Measurements from ENCODE around the gene RGS7.
"Not testable (repeated sequence)": the region's sequence is repeated elsewhere in the genome, so short reads cannot be mapped to it uniquely, and the experiment has no call there.

RGS7 gene

DNA sequence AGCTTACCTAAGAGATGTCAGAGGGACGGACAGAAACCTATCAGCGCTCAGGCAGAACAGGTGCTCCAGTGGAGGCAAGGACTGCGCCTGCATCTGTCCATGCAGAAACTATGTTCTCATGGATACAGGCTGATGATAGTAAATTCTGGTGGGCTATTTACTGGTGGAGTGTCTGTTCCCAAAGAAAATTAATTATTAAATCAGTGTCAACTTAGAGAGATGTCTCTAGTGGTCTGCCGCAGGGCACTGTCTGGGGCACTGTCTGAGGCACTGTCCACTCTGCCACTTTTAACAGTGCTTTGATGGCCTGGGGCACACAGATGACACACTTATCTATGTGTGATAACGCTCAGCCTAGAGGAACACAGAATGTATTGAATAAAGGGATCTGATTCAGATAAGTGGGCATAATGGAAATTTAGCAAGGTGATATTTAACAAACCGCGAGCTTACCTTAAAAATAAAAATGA is 148.1 kb downstream of the RGS7 start:
- DNase-seq (ENCODE audit: low spot score), result no peak

DNA sequence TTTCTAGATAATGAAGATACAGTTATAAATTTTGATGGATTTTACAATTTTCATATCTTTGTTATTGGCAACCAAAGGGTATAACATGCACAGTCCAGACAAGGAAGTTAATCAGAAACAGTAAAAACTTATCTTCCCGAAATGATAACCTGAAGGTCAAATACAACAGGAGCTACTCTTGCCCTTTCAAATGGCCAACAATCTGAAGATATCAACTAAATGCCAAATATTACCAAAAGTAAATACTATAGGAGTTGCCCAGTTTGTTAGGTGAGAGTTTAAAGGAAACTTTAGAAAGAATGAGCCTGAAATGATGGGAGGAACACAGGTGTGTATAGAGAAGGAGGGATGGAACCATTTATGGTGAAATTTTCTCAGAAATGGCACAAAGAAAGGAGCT is 153.2 kb downstream of the RGS7 start:
- DNase-seq (ENCODE audit: low spot score), result no peak

DNA sequence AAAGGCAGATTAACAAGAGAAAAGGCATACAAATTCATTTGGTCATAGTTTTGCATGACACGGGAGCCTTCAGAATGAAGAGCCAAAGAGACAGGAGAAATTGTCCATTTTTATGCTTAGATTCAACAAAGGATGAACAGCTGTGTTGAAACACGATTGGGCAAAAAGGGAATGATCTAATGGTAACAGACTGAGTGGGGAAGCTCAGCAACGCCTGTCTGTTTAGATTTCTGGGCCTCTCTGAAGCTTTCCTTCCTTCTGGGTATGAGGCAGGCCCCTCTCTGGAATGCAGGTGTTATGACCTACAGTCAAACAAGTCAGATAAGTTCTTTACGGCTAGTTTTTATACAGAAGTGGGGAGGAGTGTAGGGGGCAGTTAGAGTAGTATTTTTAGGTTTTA is 154.6 kb downstream of the RGS7 start:
- DNase-seq (ENCODE audit: low spot score), result no peak

DNA sequence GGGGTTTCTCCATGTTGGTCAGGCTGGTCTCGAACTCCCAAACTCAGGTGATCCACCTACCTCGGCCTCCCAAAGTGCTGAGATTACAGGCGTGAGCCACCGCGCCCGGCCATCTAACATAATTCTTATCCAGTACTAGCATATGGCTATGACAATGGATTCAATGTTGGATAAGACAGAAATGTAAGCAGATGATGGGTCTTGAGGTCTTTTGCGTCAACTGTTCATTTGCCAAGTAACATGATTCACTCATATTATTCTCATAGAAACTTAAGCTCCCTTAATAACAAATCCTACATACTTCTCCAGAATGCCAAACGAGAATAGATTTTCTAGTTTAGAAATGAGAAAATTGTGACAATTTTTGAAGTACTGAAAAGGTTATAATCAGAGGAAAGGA is 170.3 kb downstream of the RGS7 start:
- DNase-seq (ENCODE audit: low spot score), result no peak

DNA sequence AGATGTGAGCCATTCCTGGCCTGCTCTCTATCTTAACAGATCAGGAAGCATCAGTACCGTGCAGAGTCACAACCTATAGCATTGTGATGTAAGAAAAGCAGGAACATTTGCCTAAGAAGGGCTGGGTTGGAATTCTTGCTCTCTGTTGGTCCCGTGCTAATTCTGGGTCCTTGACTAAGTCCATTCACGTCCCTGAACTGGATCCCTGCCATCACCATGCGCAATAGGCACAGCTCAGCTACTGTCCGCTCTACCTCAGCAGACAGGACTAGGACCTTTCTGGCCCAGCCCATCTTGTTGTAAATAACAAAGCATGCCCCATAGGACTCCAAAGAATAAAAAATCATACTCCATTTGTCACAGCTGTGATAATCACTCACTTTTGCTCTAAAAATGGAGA is 175.0 kb downstream of the RGS7 start:
- DNase-seq (ENCODE audit: low spot score), result no peak

DNA sequence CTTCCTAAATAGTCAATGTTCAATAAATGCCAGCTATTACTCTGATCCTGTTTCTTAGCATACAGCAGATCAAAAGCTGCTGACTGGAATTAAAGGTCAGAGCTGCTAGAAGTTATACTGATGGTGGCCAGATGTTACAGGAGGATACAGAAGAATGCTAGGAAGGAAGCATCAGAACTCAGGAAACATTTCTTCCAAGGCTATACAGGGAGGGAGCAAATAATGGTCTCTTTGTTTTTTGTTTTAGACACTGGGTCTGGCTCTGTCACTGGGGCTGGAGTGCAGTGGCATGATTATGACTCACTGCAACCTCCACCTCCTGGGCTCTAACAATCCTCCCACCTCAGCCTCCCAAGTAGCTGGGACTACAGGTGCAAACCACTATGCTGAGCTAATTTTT is 175.5 kb downstream of the RGS7 start:
- no peak for DNase-seq (ENCODE audit: low spot score)

DNA sequence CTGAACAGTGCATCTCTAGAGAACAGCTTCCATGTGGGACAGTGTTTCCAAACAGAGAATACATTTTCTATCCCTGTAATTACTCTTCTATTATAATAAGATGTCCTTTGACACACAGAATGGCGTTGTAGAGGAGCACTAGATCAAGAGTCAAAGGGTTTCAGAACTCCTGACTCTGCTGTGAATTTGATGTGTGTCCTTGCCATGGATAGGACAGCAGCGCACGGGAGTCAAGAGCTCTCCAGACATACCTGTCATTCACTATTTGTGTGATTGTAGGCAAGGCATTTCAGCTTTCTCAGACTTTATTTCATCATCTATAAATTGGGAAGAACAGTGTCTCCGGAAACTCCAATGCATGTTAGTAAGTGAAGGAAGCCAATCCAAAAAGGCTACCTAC is 176.4 kb downstream of the RGS7 start:
- no peak for DNase-seq (ENCODE audit: low spot score)

DNA sequence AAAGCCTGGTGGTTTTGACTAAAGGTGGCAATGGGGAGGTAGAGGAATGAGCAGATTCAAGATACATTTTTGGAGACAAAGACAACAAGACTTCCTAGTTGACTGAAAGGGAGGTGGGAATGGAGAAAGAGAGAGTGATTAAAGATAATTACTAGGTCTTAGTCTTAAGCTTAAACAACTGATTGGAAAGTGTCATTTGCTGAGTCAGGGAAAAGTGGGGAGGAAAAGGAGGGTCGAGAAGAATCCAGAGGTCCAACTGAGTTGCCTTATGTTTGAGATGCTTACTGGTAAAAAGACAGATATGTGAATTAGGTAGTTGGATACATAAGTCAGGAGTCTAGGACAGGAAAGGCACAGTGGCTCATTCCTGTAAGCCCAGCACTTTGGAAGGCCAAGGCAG is 179.3 kb downstream of the RGS7 start:
- no peak for DNase-seq (ENCODE audit: low spot score)

DNA sequence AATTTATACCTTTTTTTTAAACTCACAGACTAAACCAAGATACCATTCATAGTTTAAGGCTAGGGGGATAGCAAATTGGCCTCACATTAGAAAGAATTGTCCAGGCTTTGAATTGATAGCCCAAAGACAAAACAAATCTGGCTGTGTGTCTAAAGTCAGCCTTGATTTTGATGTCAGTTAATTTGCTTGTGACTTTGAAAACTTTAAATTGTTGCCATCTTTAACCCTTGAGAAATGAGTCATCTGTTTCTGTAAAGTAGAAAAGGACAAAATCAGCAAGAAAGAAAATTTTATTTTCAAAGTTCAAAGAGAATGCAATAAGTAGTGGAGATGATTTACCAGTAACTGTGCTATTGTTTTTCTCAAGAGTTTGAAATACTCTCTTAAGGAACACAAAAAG is 184.5 kb downstream of the RGS7 start:
- no peak for DNase-seq (ENCODE audit: low spot score)

DNA sequence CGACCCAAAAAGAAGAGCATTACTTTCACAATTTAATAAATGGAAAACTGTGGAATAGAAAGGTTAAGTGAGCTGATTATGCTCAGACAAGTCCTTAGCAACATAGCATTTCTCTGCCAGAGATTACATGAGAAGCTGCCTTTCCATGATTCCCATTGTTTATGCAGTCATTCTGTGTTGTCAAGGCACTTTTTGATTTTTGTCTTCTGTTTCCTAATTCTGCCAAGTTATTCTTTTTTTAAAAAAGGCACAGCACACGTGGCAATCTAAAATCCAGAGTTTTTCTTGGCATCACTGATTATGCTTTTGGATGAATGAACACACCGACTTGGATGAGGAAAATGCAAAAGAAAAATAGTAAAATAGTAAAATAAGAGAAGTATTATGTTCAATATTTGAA is 185.0 kb downstream of the RGS7 start:
- no peak for DNase-seq (ENCODE audit: low spot score)

DNA sequence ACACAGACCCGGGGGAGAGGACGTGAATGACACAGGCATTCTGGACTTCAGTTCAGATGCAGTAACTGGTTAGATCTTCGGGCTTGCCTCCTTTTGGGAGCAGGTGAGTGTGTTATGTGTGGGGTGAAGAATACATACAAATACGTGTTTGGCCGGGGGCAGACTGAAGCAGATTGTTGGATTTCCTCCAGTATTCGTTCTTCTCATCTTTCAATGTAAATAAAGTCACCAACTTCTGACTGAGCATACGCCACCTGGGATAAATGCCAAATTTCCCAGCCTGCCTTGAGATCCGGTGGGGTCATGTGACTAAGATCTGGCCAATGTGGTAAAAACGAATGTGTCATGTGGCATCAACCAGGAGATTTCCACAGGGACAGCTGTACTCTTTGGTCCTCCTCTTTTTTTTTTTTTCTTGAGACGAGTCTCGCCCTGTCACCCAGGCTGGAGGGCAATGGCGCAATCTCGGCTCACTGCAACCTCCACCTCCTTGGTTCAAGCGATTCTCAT is 189.8 kb downstream of the RGS7 start:
- DNase-seq (ENCODE audit: low spot score), result no peak

DNA sequence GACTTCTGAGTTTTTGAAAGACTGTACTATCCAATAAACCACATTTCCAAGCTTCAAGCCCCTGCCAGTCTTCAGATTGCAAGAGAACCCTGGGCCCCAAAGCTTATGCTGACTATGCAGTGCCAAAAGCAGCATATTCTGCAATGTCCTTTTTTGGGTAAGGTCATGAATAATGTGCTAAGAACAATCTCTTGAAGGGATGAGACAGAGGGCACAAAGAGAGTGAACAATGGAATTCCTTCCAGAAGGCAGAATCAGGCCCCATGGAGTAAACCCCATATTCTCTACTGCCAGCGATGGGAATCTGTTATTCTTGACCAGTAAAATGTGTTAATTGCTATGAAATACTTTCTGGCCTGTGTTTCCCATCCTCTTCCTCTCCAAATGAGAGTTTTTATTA is 190.4 kb downstream of the RGS7 start:
- no peak for DNase-seq (ENCODE audit: low spot score)

DNA sequence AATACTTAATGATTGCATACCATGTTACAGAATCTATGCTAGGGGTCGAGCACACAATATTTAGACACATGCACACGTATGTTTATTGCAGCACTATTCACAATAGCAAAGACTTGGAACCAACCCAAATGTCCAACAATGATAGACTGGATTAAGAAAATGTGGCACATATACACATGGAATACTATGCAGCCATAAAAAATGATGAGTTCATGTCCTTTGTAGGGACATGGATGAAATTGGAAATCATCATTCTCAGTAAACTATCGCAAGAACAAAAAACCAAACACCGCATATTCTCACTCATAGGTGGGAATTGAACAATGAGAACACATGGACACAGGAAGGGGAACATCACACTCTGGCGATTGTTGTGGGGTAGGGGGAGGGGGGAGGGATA is 191.7 kb downstream of the RGS7 start:
- DNase-seq (ENCODE audit: low spot score), result not testable (repeated sequence)

DNA sequence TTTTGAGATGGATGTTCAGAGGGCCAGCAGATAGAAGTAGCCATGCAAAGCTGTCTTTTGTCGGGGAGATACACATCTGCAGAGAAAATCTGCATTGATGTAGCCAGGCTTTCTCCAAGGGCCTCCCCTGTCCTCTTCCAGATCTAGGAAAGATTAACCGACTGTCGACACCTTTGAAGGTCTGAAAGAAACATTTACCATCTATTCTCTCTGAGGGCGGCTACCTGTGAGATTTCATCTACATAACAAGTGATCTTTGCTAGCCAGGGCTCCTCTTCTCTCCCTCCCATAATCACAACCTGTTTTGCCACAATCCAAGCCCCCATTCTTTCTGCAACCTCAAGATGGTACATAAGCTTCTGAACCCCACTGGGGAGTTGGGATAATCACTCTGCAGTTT is 193.6 kb downstream of the RGS7 start:
- no peak for DNase-seq (ENCODE audit: low spot score)

DNA sequence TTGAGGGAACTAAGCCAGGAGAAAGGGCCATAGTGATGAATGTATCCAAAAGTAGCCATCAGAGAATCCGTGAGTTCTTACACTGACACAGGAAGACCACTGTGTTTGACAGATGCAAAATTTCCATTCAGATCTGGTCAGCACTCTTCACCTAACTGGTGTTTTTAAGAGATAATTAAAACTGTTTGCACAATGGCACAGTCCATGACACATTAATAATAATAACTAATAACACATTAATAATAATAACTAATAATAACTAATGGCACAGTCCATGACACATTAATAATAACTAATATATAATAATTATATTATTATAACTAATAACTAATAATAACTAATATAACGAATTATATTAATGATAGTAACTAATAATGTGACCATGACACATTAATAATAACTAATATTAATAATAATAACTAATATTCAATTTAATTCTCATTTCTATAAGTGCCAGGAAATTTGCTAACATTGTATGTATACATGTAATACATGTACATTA is 195.8 kb downstream of the RGS7 start:
- no peak for DNase-seq (ENCODE audit: low spot score)

DNA sequence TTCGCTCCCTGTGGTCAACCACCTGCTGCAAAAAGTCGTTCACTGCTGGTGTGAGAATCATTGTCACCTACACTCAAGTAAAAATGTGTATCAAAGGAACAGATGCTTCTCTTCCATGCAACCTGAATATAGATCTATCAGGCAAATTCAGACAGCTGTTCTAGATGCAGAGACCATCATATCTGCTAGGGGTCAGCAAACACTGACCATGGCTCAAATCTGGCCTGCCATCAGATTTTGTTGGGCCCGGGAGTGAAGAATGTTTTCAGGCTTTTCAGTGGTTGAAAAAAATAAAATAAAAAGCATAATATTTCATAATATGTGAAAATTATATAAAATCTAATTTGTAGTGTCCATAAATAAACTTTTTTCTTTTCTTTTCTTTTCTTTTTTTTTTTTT is 199.6 kb downstream of the RGS7 start:
- DNase-seq (ENCODE audit: low spot score), result no peak

DNA sequence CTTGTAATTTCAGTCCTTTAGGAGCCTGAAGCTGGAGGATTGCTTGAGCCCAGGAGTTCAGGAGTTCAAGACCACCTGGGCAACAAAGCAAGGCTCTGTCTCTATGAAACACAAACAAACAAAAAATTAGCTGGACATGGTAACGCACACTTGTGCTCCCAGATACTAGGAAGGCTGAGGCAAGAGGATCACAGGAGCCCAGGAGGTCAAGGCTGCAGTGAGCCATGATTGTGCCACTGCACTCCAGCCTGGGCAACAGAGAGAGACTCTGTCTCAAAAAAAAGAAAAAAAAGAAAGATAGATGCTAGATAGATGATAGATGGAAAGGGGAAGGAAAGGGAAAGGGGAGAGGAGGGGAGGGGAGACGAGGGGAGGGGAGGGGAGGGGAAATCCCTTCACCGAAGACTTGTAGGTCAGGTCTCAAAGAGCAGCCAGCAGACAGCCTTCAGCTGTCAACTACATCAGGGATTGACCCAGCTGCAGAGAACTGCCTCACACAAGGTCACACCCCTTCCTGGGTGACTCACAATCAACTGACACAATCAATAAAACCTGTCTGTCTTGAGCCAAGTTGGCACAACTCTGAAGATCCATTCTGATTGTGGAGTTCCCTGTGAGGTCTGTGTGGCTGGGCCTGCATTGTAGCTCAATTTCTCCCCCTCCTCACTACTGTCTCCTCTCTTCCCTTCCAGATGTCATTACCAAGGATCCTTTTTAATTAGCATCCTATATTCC is 200.6 kb downstream of the RGS7 start:
- no peak for DNase-seq (ENCODE audit: low spot score)

DNA sequence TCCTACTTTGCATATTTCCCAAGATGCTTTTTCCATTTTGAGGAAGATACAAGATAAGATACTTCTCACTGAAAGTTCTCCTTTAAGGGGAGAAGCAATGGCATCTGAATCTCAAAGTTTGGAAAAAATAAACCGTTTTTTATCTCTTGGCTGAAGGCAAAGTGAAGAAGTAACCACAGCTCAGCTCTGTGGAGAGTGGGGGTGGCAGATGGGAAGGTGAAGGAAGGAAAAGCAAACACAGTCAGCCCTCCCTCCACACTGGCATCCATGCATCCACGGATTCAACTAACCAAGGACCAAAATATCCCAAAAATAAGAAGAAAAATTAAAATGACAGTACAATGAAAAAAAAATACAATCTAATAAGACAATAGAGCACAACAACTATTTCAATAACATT is 211.1 kb downstream of the RGS7 start:
- DNase-seq (ENCODE audit: low spot score), result no peak

DNA sequence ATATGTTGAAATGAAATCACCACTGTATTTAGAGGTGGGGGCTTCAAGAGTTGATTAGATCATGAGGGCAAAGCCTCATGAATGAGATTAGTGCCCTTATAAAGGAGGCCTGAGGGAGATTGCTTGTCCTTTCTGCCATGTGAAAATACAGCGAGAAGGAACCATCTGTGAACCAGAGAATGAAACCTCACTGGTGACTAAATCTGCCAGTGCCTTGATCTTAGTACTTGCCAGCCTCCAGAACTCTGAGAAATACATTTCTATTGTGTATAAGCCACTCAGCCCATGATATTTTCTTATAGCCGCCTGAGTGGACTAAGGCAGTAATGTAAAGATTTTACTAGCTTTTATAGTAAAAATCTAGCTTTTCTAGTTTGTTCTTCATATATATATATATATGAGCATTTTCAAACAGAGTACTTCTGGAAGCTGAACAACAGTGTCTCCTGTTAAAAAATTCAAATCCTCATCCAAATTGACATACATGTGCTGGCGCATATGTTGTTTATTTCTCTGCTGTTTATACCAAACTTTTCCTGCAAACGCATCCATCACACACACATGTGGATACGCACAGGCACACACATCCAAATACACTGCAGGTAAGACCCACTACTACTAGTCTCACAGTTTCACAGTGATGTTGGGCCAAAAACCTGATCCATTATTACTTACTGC is 213.1 kb downstream of the RGS7 start:
- DNase-seq (ENCODE audit: low spot score), result no peak

DNA sequence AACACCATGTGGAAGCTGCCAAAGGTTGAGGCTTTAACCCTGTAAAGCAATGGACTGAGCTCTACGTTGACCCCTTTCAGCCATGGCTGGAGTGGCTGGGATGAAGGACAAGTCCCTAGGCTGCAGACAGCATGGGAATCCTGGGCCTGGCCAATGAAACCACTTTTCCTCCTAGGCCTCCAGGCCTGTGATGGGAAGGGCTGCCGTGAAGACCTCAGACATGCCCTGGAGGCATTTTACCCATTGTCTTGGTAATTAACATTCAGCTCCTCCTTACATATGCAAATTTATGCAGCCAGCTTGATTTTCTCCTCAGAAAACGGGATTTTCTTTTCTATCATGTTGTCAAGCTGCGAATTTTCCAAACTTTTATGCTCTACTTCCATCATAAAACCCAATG is 214.5 kb downstream of the RGS7 start:
- DNase-seq (ENCODE audit: low spot score), result no peak

DNA sequence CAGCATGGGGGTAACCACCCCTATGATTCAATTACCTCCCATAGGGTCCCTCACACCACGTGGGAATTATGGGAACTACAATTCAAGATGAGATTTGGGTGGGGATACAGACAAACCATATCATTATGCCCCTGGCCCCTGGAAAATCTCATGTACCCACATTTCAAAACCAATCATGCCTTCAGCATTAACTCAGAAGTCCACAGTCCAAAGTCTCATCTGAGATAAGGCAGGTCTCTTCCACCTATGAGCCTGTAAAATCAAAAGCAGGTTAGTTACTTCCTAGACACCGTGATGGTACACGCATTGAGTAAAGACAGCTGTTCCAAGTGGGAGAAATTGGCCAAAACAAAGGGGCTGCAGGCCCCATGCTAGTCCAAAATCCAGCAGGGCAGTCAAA is 215.4 kb downstream of the RGS7 start:
- not testable (repeated sequence) for DNase-seq (ENCODE audit: low spot score)

DNA sequence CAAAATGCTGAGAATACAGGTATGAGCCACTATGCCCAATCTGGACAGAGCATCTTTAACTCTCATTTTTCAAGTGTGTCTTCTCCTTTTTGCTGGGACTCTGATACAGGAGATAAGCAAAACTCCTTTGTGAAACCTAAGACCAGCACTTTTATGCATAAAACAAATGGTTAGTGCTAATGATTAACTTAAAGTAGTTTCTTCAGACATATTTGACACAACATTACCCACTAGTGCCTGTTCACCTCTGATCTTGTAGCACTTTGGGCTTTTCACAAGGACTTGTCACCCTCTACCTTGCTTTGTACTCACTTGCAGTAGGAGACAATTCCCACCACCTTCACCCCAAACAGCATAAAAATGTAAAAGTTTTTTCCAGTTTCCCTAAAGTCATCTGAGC is 216.3 kb downstream of the RGS7 start:
- no peak for DNase-seq (ENCODE audit: low spot score)

DNA sequence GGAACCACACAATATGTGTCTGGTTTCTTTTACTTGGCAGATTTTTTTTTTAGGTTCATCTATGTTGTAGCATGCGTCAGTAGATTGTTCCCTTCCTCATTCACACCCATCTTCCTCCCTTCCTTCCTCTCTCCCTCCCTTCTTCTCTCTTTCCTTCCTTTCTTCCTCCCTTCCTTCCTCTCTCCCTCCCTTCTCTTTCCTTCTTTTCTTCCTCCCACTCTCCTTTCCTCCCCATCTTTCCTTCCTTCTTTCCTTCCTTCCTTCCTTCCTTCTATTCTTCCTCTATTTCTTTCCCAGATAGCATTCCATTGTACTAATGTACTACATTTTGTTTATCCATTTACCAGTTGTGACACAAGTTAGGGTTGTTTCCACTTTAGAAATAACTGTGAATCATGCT is 218.0 kb downstream of the RGS7 start:
- no peak for DNase-seq (ENCODE audit: low spot score)

DNA sequence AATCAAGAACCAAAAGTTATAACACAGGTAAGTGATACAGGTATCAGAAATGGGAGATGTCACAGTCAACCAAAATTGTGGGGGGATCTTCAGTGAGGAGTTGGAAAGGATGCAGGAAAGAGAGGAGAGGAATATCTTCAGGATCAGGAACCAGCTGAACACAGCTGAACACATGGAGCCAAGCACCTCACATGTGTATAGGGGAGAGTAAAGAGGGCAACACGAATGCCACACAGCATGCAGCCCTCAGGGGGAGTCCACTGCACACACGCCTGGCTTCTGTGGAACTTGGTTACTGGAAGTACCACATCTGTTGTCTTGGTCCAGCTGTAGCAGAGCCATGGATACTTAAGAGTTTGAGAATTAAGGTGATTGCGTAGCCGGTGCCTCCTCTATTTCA is 218.8 kb downstream of the RGS7 start:
- DNase-seq (ENCODE audit: low spot score), result no peak

Measured in pons (tissue), 1 donor.